GM18951 (cell line): ENCODE data around the gene PSMD5.

Source experiments
- POLR2A ChIP-seq: IDR thresholded peaks from 4 replicates; pipeline ENCODE4 v1.6.1; 2011; ENCODE audit warnings: mild to moderate bottlenecking; ENCODE audit not compliant: insufficient read length, insufficient read depth; ENCODE audit errors: extremely low read depth
- in situ Hi-C: fragments of 300-500 bp; cut with MboI; formaldehyde crosslinking; loops from one replicate; pipeline ENCODE4 v1.12.0; 2022; ENCODE audit warnings: low sequenced_read_pairs, mixed read lengths, inconsistent platforms; ENCODE audit not compliant: unreplicated experiment

Gene PSMD5

GRCh38 chr9:120801441-120801840 is 41.3 kb downstream of the PSMD5 start:
- no peak for TF ChIP-seq POLR2A
- in situ Hi-C loops = no loop called here

DNA sequence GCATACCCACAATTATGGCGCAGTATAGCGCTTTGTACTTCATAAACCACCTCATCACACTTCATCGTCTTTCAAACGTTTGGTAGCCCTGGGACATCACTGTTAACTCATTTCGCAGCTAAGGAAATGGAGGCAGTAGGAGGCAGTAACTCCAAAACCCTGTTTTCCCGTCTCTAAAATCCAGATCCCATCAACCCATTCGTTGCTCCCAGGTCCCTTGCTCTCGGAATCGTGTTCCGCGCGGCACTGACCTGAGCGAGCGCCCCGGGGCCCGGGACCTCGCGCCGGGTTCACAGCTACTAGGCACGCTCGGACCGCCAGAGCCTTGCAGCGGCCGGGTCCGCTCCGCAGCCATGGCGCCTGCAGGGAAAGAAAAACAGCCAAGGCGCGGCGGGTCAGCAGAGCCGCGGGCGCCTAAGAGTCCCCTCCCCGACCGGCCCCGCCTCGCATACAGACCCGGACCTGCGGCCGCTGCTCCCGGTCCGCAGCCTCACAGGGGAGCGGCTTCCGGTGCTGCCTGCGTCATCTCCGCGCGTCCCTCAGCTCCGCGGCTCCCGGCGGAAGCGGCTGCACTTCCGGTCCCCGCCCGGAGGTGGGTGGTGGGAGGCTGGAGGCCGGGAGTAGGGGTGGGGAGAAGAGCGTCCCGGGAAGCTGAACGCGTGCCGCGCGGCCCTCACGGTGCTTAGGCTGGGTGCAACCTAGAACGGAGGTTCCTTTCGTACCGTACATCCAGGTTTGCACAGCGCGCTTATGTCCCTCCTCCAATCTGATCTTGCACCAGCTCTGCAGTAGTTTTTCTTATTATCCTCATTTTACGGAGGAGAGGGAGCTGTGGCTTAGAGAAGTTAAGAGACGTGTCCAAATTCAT is 49.6 kb downstream of the PSMD5 start, which contains the start of gene FBXW2:
Gene FBXW2 (minus strand): TSS at position 519 of the 868 bp plus-strand sequence. CDS start 5,158 bp downstream, outside the sequence.
- in situ Hi-C loops = no loop called here
- peak; percentile 95 for TF ChIP-seq POLR2A

- in situ Hi-C loops = no loop called here
- TF ChIP-seq POLR2A = no peak
These were observed 51.6 kb downstream of the PSMD5 start for GRCh38 chr9:120791161-120791560.

GRCh38 chr9:120787933-120788332 is 54.8 kb downstream of the PSMD5 start:
- in situ Hi-C loops = no loop called here
- TF ChIP-seq POLR2A = no peak

- in situ Hi-C loops = no loop called here
These were observed 59.1 kb downstream of the PSMD5 start for GRCh38 chr9:120783602-120784047.

DNA sequence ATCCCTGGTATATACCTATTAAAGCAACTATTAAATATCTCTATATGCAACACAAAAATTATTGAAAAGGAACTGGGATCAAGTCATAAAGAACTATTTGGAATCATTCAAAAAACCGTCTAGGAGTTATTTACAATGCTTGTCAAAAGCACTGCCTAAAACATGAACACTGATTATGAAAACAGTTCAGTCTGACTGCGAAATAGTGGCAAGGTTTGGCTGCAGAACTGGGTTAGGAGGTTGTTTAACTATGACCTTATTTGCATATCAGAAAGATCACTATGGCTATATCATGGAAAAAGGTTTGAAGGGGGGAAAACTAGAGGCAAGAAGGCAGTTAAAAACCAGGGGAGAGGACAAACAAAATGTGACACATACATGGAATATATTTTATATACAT is 61.5 kb downstream of the PSMD5 start:
- no peak for TF ChIP-seq POLR2A
- in situ Hi-C loops = no loop called here

More at GRCh38 chr9:120783602-120784047, 59.1 kb downstream of the PSMD5 start:
- no peak for TF ChIP-seq POLR2A

GRCh38 chr9:120780367-120780766 is 62.4 kb downstream of the PSMD5 start:
- in situ Hi-C loops = no loop called here
- TF ChIP-seq POLR2A = no peak

DNA sequence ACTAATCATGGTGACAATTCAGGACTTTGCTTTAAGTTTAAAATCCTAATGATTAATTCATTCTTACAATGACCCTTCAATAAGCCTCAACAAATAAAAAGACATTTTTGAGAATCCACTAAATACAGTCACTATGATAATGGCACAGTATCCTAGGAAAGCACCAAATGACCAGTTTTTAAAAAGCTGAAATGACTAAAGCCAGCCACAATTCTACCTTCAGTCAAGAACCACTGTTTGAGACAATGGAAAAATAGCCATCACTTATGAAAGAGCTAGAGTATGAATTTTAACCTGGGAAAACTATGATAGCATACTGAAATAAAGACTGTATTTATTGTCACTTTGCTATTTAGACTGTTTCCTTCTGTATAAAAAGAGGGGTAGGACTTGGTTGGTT is 63.5 kb downstream of the PSMD5 start:
- TF ChIP-seq POLR2A = no peak
- in situ Hi-C loops = no loop called here

DNA sequence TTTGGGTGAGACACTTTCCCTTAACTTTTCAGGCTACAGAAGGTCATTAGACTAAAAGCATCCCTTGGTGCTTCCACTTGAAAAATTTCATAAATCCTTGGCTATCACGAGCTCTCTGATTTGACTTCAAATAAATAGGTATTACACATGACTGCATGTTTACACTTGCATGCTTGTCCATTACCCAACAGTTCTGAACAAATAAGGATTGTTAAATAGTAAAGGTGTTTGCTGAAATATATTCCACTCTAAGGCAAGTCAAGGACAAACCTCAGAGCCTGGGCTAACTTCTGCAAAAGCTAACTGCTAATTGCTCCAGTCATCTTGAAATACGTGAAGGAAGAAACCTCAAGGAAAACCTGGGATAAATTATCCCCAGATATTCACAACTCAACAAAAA is 64.0 kb downstream of the PSMD5 start:
- in situ Hi-C loops = no loop called here
- no peak for TF ChIP-seq POLR2A

GRCh38 chr9:120777229-120777628 is 65.5 kb downstream of the PSMD5 start:
- no peak for TF ChIP-seq POLR2A
- in situ Hi-C loops = no loop called here

GRCh38 chr9:120776788-120777187 is 65.9 kb downstream of the PSMD5 start:
- TF ChIP-seq POLR2A = no peak
- in situ Hi-C loops = no loop called here

DNA sequence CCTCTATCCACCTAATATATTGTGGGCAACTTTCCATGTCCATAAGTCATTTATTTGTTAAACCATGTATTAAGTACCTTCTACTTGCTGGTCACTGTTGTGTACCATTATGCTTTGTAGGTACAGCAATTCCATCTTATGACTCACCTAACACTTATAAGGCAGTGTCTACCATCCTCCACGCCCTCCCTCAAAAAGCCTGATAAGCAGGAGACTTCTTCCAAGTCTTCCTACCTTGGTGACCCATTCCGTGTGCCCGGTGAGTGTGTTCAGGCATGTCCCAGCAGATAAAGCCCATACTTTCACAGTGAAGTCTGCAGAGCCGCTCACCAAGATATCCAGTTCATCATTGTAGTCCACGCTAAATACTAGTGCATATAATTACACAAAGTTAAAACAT is 66.9 kb downstream of the PSMD5 start:
- in situ Hi-C loops = no loop called here
- TF ChIP-seq POLR2A = no peak

DNA sequence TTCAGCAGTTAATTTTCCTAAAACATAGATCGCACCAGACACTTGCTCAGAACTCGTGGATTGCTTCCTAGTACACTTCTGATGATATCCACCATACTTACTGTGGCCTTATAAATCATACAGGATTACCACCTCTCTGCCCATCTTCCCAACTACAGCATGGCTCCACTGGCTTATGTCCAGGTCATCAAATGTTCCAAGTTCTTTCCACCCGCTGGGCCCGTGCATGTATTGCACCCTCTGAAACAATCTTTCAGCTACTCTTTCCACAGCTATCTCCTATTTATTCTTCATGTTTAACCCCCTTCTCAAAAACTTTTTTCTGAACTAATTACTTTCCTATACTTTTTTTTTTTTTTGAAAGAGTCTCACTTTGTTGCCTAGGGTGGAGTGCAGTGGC is 68.0 kb downstream of the PSMD5 start:
- TF ChIP-seq POLR2A = no peak
- in situ Hi-C loops = loop anchor here (25.0 kb wide), 1 partner anchor 613 kb away; no protein-coding TSS in a partner anchor

DNA sequence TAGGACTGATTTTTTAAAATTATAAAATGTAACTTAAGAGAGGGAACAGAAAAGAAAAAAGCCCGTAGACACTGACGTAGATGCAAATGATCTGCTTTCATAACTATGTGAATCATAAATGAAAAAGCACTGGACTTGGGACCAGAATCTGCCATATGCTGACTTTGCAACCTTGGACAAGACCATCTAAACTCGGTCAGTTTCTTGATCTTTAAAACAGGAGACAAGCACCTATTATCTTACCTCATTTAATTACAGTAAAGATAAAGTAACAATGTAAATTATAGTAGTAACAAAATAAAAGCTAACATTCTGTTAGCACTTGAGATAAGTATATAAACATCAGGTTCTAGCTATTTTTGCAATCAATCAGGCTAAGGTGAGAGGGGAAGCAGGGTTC is 69.5 kb downstream of the PSMD5 start:
- TF ChIP-seq POLR2A = no peak
- in situ Hi-C loops = loop anchor here (25.0 kb wide), 1 partner anchor 614 kb away; no protein-coding TSS in a partner anchor
